Measurements from ENCODE around the gene TPM2.

The TPM2 gene

DNA sequence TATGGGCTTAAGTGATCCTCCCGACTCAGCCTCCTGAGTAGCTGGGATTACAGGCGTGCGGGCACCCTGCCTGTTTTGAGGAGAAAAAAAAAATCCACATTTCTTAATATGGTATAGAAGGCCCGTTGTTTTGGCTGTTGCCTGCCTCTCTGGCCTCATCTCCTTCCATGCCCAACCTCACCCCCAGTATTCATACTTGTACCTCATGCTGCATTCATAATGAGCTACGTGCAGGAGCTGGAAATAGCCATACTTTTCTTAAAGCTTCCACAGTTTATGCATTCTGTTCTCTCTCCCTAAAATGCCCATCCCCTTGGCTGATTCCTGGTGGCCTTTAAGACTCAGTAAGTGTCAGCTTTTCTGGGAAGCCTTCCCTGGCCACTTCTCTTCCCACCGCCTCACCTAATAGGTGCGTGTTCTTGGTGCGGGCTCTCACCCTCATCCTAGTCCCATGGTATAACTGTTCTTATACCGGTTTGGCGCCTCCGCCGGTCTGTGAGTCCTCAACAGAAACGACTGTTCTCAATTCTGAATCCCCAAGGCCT lies 2.1 kb upstream of the TPM2 start:
- DNase-seq: no peak

DNA sequence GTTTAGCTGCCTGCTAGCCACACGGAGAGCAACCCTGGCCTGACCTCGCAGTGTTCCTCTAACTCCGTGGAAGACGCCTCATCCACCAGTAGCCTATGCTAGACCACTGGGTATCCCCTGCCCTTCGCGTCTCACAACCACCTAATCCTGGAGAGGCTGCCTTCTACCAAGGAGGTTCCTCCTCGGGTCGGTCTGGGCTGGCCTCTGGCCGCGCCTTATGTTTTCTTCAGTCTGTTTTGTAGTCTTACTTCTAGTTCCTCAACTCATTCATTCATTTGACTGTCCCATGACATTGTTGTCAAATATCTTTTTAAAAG lies 1.6 kb upstream of the TPM2 start:
- no peak for DNase-seq

GRCh38 chr9:35690614-35691333 lies 1.0 kb upstream of the TPM2 start:
- peak; percentile 30 for DNase-seq

DNA sequence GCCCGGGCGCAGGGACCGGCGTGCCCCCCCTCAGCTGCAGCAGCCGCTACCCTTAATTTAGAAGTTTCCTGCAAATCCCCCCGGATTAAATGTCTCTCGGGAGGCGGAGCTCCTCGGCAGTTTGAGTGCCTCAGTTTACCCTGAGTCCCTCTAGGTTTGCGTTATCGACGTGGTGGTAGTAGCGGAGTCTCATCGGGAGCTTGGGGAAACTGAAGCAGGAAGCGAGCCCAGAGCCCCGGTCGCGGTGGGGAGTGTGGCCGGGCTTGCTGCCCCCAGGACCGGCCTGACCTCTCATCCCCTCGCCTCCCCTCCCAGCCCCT lies 529 bp upstream of the TPM2 start:
- no peak for DNase-seq

DNA sequence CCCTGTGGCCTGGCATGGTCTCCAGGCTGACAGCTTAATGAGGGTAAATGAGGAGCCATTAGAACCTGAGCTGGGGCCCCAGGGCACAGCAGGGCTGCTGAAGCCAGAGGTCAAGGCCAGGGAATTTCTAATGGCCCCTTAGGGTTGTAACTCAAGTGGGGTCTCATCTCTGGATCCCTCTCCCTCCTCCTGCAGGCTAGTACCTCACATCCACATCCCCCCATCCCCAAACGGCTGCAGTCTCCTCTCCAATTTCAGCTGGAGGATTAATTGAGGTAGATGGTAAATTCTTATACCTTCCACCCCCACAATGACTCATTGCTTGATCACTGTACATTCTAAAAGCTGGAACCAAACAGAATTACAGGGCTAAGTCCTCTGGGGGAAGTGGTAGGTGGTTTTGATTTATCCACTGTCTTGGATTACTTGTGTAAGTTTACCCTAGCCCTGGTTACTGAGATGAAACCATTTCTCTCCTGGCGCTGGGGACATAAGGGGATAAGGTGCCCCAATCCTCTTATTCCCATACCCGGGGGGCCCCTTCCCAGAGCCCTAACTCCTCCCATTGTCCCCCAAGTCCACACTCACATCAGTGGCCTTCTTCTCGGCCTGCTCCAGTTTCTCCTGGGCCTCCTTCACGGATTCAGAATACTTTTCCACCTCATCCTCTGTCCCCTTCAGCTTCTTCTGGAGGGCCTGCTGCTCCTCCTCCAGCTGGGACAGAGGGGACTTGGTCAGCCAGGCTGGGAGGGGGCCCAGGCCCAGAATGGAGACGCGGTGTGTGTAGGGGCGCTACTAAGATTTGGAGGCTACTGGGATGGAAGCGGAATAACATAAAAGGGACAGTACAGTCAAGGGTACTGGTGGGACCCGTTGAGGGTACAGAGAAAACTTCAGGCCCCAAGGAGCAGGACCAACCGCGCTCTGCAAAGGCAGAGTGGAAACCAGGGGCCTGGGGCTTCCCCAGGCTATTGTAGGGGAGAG lies 875 bp downstream of the TPM2 start:
- peak; percentile 36 for DNase-seq

GRCh38 chr9:35687972-35688557 lies 1.7 kb downstream of the TPM2 start:
- DNase-seq: no peak

DNA sequence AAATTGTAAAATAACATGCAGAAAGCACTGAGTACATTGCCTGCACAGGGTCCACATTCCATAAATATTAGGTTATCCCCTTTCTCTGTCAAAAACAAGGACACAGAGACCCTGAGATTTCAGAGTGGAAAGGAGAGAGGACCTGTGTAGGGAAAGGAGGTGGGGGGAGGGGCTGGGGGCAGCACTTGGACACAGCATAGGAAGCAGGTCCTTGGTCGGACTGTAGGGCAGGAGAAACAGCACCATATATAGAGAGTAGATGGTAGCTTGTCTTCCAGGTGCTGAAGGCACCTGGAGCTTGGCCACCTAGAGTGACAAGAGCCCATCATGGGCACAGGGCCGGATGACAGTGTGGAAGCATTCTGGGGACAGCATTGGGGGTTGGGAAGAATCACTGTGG lies 2.4 kb downstream of the TPM2 start:
- no peak for DNase-seq

DNA sequence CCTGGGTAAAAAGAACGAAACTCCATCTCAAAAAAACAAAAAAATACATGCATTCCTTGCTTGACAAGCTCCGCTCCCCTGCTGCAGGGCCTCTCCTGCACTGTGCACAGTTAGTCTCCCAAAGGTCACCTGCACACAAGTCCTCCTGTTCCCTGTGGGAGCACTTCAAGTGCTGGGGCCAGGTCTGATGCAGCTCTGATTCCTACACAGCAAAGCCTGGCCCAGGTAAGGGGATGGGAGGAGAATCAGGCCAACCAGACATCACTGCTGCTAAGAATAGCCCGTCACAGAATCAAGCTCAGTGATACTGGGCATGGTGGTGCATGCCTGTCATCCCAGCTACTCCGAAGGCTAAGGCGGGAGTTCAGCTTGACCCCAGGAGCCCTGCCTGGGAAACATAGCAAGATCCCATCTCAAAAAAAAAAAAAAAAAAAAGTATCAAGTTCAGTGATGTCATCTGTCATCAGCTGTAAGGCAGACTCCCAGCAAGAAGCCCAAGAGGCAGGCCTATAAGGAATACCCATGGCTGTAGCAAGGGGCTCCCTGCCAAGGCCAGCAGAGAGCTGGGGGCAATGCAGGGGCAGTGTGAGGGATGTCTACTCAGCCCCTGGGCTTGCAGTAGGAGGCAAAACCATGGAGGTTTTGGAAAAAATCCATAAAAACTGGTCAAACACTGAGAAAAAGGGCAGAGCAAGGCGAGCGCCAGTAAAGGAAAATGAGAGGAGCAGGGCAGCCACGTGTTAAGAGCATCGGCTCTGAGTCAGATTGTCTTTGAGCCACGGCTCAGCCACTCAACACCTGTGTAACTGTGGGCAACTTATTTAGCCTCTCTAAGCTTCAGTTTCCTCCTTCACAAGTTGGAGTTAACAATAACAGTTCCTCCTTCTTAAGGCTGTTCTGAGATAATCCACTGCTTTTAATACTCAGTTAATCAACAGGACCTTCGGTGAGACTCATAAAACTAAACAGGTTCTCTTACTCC lies 3.2 kb downstream of the TPM2 start:
- DNase-seq: no peak

- no peak for DNase-seq
Observed at GRCh38 chr9:35685506-35685905, 4.2 kb downstream of the TPM2 start.

GRCh38 chr9:35684921-35685320 lies 4.8 kb downstream of the TPM2 start:
- DNase-seq: no peak

GRCh38 chr9:35683323-35683722 lies 6.4 kb downstream of the TPM2 start:
- DNase-seq: no peak

- no peak for DNase-seq
Observed at GRCh38 chr9:35682520-35683315, 7.0 kb downstream of the TPM2 start.

DNA sequence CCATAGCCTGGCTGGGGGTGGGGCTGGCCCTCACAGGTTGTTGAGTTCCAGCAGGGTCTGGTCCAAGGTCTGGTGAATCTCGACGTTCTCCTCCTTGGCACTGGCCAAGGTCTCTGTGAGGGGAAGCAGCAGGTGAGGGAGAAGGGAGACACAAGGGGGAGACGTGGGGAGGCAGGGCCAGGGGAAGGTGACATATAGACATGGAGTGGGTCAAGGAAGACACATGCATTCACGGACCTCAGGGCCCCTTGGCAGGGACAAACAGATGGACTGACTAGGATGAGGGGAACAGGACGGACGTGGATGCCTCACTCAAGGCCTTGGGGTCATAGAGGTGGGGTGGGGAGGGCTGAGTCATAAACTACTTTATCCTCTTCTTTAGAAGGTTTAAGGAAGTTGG lies 7.7 kb downstream of the TPM2 start:
- DNase-seq: no peak

- no peak for DNase-seq
Observed at GRCh38 chr9:35681341-35682002, 8.3 kb downstream of the TPM2 start.

DNA sequence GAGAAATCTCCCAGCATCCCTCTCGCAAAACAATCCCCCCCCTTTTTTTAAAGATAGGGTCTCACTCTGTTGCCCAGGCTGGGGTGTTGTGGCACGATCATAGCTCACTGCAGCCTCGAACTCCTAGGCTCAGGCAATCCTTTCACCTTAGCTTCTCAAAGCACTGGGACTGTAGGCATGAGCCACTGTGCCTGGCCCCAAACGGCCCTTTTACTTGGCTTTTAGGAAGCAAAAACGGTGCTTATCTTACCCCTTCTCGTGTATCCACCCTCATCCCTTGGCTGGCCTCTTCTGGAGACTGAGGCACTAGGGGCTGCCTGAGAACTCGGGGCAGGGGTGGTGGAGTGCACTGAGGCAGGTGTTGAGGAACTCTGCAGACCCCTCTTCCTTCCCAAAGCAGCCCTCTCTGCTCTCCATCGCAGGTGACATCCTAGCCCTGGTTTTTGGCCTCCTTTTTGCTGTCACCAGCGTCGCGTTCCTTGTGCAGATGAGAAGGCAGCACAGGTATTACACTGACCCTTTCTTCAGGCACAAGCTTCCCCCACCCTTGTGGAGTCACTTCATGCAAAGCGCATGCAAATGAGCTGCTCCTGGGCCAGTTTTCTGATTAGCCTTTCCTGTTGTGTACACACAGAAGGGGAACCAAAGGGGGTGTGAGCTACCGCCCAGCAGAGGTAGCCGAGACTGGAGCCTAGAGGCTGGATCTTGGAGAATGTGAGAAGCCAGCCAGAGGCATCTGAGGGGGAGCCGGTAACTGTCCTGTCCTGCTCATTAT lies 9.2 kb downstream of the TPM2 start:
- DNase-seq: no peak

DNA sequence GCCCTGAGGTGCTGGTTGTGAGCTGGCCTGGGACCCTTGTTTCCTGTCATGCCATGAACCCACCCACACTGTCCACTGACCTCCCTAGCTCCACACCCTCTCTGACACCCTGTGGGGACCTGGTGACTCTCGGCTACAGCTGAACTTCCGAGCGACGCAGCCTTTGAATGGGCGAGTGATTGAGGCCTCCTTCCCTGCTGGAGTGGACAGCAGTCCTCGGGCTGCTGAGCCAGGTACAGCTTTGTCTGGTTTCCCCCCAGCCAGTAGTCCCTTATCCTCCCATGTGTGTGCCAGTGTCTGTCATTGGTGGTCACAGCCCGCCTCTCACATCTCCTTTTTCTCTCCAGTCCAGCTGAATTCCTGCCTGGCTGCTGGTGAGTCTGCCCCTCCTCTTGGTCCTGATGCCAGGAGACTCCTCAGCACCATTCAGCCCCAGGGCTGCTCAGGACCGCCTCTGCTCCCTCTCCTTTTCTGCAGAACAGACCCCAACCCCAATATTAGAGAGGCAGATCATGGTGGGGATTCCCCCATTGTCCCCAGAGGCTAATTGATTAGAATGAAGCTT lies 9.9 kb downstream of the TPM2 start:
- DNase-seq: no peak

DNA sequence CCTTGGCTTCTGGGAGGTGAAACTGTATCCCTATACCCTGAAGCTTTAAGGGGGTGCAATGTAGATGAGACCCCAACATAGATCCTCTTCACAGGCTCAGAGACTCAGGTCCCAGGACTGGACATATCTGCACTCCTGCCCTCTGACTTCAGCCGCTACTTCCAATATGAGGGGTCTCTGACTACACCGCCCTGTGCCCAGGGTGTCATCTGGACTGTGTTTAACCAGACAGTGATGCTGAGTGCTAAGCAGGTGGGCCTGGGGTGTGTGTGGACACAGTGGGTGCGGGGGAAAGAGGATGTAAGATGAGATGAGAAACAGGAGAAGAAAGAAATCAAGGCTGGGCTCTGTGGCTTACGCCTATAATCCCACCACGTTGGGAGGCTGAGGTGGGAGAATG lies 10.6 kb downstream of the TPM2 start:
- no peak for DNase-seq

DNA sequence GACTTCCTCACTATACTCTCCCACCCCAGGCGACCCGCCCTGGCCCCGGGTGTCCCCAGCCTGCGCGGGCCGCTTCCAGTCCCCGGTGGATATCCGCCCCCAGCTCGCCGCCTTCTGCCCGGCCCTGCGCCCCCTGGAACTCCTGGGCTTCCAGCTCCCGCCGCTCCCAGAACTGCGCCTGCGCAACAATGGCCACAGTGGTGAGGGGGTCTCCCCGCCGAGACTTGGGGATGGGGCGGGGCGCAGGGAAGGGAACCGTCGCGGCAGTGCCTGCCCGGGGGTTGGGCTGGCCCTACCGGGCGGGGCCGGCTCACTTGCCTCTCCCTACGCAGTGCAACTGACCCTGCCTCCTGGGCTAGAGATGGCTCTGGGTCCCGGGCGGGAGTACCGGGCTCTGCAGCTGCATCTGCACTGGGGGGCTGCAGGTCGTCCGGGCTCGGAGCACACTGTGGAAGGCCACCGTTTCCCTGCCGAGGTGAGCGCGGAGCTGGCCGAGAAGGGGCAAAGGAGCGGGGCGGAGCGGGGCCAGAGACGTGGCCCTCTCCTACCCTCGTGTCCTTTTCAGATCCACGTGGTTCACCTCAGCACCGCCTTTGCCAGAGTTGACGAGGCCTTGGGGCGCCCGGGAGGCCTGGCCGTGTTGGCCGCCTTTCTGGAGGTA lies 13.9 kb downstream of the TPM2 start:
- no peak for DNase-seq

GRCh38 chr9:35675204-35675603 lies 14.5 kb downstream of the TPM2 start:
- DNase-seq: no peak

DNA sequence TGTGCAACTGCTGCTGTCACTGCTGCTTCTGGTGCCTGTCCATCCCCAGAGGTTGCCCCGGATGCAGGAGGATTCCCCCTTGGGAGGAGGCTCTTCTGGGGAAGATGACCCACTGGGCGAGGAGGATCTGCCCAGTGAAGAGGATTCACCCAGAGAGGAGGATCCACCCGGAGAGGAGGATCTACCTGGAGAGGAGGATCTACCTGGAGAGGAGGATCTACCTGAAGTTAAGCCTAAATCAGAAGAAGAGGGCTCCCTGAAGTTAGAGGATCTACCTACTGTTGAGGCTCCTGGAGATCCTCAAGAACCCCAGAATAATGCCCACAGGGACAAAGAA lies 15.7 kb downstream of the TPM2 start:
- DNase-seq: no peak

All from NCI-H226 (cell line).